Activated CD4-positive, alpha-beta T cell treated with anti-CD3 and anti-CD28 coated beads for 24 hours (primary cell): ENCODE measurements around the gene NSD2.
"Not testable (repeated sequence)": the region's sequence is repeated elsewhere in the genome, so short reads cannot be mapped to it uniquely, and the experiment has no call there.

Source experiments
- DNase-seq, 2 donors: peaks; one replicate each; pipeline ENCODE4 v3.0.0-alpha.2; 2020; ENCODE audit warnings: low read depth in 2 of 2

NSD2 gene

GRCh38 chr4:1870578-1871443, at the start of gene NSD2:
NSD2 (plus strand) TSS chr4:1871393; CDS start chr4:1900655, 29,262 bp downstream.
- DNase-seq: peak; percentile 84 to 86

- no peak for DNase-seq
These were observed 49.3 kb upstream of the NSD2 start for GRCh38 chr4:1821679-1822567.

- DNase-seq: no peak
These were observed 48.3 kb upstream of the NSD2 start for GRCh38 chr4:1822568-1823544.

GRCh38 chr4:1823545-1823932, 47.7 kb upstream of the NSD2 start:
- DNase-seq: no peak

- DNase-seq: no peak
These were observed 46.4 kb upstream of the NSD2 start for GRCh38 chr4:1824746-1825145.

GRCh38 chr4:1825326-1825725, 45.9 kb upstream of the NSD2 start:
- DNase-seq: no peak

GRCh38 chr4:1826531-1827350, 44.5 kb upstream of the NSD2 start:
- DNase-seq: no peak

- no peak for DNase-seq
These were observed 41.0 kb upstream of the NSD2 start for GRCh38 chr4:1830234-1830633.

- no peak for DNase-seq
These were observed 40.5 kb upstream of the NSD2 start for GRCh38 chr4:1830642-1831228.

- DNase-seq: no peak
These were observed 39.9 kb upstream of the NSD2 start for GRCh38 chr4:1831331-1831730.

- no peak for DNase-seq
These were observed 38.5 kb upstream of the NSD2 start for GRCh38 chr4:1832690-1833089.

GRCh38 chr4:1833307-1834046, 37.7 kb upstream of the NSD2 start:
- no peak for DNase-seq

GRCh38 chr4:1834047-1834775, 37.0 kb upstream of the NSD2 start:
- DNase-seq: no peak

- not testable (repeated sequence) for DNase-seq
These were observed 35.4 kb upstream of the NSD2 start for GRCh38 chr4:1835836-1836235.

GRCh38 chr4:1836650-1837049, 34.5 kb upstream of the NSD2 start:
- no peak for DNase-seq

- no peak for DNase-seq
These were observed 34.1 kb upstream of the NSD2 start for GRCh38 chr4:1837069-1837468.

GRCh38 chr4:1839282-1839681, 31.9 kb upstream of the NSD2 start:
- no peak for DNase-seq

- DNase-seq: no peak
These were observed 29.8 kb upstream of the NSD2 start for GRCh38 chr4:1841201-1841886.
